Stimulated activated naive CD8-positive, alpha-beta T cell treated with anti-CD3 and anti-CD28 coated beads, Interleukin-15, amount 100 ng/mL, for 72 hours (primary cell): ENCODE data around the gene PROC.

Source experiments
- ATAC-seq: fragments of 150-1000 bp; cut with Tn5 transposase; 2 replicates; pipeline ENCODE4 v1.10.0; 2021; ENCODE audit warnings: mild to moderate bottlenecking, moderate library complexity
- DNase-seq, 2 donors: peaks; one replicate each; pipeline ENCODE4 v3.0.0; 2021 to 2022
- H3K27ac Mint-ChIP-seq, 2 donors: one replicate each; pipeline ENCODE4 v1.8.0; 2022; ENCODE audit warnings: mild to moderate bottlenecking in 2 of 2, mixed read lengths in 2 of 2, moderate library complexity in 2 of 2
- H3K27me3 Mint-ChIP-seq: one replicate; pipeline ENCODE4 v1.8.0; 2022; ENCODE audit warnings: mixed read lengths
- H3K4me1 Mint-ChIP-seq: one replicate; pipeline ENCODE4 v1.8.0; 2022; ENCODE audit warnings: mild to moderate bottlenecking, mixed read lengths
- H3K4me3 Mint-ChIP-seq, 2 donors: one replicate each; pipeline ENCODE4 v1.8.0; 2022; ENCODE audit warnings: mild to moderate bottlenecking in 2 of 2, mixed read lengths in 2 of 2, moderate library complexity in 1 of 2
- H3K9me3 Mint-ChIP-seq, 2 donors: one replicate each; pipeline ENCODE4 v1.8.0; 2022; ENCODE audit warnings: mixed read lengths in 2 of 2

PROC gene

GRCh38 chr2:127453013-127453391 lies 34.8 kb downstream of the PROC start:
- ATAC-seq: no peak
- DNase-seq: no peak
- no peaks in the 10 kb centered on the region for H3K9me3 Mint-ChIP-seq
- peak overlapping the region in 1 of 2 donors; percentile 8 for H3K27ac Mint-ChIP-seq
- peaks cover 8% of the 10 kb centered on the region for H3K4me1 Mint-ChIP-seq
- no peaks in the 10 kb centered on the region for H3K27me3 Mint-ChIP-seq
- no peak overlapping the region for H3K4me3 Mint-ChIP-seq

DNA sequence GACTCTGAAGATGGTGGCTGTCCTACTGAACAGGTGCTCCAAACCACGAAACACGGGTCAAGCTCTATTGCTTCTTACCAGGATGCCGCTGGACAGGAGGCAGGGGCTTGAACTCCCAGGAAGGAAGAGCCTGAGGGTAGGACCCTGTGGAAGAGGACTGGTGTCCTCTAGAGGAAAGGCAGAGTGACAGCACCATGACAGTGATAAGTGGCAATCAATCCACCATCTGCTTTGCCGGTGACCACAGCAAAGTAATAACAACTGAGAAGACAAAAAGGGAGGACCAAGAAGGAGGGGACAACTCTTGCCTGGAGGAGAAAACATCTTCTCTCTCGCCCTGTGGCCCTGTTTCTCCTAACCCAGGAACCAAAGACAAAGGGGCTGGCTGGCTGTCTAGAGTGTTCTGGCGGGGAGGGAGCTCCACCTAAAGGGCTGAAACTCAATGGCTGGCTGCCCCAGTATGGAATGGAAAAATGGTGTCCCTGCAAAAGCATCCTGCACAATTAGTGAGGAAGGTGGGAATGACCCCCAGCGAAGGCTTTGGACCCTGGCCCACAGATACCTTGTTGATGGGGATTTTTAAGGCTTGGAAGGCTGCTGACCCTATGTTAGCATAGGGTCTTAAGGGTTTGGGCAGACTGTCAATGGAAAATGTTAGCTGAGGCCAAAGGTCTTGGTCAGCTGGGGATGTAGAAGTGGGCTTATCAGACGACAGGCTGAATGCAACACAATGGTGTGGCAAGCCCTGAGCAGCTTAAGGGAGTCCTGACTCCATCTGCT lies 35.4 kb downstream of the PROC start:
- DNase-seq: no peak

DNA sequence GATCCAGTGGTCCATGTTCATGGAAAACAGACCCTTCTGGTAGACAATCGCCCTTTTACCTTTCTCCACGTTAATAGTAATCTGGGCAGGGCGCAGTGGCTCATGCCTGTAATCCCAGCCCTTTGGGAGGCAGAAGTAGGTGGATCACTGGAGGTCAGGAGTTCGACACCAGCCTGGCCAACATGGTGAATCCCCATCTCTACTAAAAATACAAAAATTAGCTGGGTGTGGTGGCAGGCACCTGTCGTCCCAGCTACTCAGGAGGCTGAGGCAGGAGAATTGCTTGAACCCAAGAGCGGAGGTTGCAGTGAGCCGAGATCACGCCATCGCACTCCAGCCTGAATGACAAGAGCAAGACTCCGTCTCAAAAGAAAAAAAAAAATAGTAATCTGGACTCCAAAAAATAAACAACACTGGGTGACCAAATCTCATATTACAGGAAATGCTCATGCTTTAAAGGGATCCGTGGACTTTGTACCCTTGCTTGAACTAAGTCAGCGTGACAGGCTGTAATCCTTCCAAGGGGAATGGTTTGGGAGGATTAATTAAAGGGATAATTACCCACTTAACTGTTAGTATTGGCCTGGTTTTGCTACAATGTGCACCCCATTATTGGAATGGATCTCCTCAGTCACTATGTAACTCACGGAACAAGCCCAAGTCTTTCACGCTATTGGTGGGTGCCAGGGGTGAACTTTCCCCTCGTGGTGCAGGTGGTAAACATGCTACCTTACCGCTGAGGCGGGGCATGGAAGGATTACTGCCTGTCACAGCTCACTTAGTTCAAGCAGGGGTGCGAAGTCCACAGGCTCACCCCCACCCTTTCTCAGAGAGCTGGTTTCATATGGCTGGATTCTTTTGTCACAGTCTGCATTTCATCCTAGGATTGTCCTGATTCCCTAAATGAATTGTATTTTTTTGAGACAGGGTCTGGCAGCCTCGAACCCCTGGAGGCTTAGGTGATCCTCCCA lies 36.7 kb downstream of the PROC start:
- H3K4me3 Mint-ChIP-seq: no peak overlapping the region
- no peak for DNase-seq
- no peaks in the 10 kb centered on the region for H3K9me3 Mint-ChIP-seq
- H3K27ac Mint-ChIP-seq: no peak overlapping the region
- peaks cover 13% of the 10 kb centered on the region for H3K4me1 Mint-ChIP-seq
- ATAC-seq: no peak
- H3K27me3 Mint-ChIP-seq: no peaks in the 10 kb centered on the region

More for the DNA sequence above, 35.4 kb downstream of the PROC start:
- H3K4me3 Mint-ChIP-seq: no peak overlapping the region
- peaks cover 13% of the 10 kb centered on the region for H3K4me1 Mint-ChIP-seq
- H3K27ac Mint-ChIP-seq: no peak overlapping the region
- no peaks in the 10 kb centered on the region for H3K9me3 Mint-ChIP-seq
- no peaks in the 10 kb centered on the region for H3K27me3 Mint-ChIP-seq
- no peak for ATAC-seq

DNA sequence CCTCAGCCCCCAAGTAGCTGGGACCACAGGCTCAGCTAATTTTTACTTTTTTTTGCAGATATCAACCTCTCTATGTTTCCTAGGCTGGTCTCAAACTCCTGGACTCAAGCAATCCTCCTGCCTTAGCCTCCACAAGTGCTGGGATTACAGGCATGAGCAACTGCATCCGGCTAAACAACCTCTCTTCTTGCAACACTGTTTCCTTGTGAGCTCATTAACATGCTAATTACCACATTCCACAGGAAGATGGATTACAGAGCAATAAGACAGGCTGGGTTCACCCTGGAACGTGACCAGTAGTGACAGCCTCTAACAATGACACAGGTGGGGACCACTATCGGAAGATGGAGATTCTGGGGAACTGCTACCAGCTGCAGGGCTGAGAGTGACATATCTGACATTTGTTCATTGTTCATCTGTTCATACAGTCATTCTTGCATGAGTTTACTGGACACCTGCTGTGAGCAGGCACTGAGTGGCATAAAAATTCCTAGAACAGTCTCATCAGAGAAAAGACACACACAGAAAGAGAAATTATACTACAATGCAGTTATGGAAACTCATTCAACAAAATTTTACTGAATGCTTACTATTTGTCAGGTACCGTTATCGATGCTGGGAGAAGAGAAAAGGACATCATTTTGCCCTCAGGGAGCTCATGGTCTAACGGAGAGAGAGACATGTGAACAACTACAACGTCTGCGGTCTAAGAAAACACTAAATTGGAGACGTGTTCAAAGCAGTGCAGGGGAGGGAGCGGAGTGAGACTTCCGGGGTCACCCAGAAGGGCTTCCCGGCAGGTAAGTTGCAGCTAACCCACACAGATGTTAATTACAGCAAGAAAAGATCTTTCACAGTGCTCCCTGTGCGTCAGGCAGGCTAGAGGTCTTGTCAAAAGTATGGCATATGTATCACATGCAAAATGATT lies 37.6 kb downstream of the PROC start:
- no peak overlapping the region for H3K27ac Mint-ChIP-seq
- DNase-seq (no peak), ATAC-seq (no peak)
- H3K4me1 Mint-ChIP-seq: peaks cover 13% of the 10 kb centered on the region
- H3K27me3 Mint-ChIP-seq: no peaks in the 10 kb centered on the region
- H3K9me3 Mint-ChIP-seq: no peaks in the 10 kb centered on the region
- no peak overlapping the region for H3K4me3 Mint-ChIP-seq

- Mint-ChIP-seq H3K27me3 (no peaks in the 10 kb centered on the region), H3K9me3 (no peaks in the 10 kb centered on the region), H3K4me1 (peaks cover 13% of the 10 kb centered on the region), H3K27ac (no peak overlapping the region), H3K4me3 (no peak overlapping the region)
- DNase-seq (no peak), ATAC-seq (no peak)
These were observed 38.7 kb downstream of the PROC start for GRCh38 chr2:127456960-127457359.

- Mint-ChIP-seq H3K4me1 (peaks cover 29% of the 10 kb centered on the region), H3K27me3 (no peaks in the 10 kb centered on the region), H3K9me3 (no peaks in the 10 kb centered on the region), H3K4me3 (no peak overlapping the region), H3K27ac (no peak overlapping the region)
- DNase-seq: no peak
- ATAC-seq: no peak
These were observed 44.2 kb downstream of the PROC start for GRCh38 chr2:127462461-127462860.

DNA sequence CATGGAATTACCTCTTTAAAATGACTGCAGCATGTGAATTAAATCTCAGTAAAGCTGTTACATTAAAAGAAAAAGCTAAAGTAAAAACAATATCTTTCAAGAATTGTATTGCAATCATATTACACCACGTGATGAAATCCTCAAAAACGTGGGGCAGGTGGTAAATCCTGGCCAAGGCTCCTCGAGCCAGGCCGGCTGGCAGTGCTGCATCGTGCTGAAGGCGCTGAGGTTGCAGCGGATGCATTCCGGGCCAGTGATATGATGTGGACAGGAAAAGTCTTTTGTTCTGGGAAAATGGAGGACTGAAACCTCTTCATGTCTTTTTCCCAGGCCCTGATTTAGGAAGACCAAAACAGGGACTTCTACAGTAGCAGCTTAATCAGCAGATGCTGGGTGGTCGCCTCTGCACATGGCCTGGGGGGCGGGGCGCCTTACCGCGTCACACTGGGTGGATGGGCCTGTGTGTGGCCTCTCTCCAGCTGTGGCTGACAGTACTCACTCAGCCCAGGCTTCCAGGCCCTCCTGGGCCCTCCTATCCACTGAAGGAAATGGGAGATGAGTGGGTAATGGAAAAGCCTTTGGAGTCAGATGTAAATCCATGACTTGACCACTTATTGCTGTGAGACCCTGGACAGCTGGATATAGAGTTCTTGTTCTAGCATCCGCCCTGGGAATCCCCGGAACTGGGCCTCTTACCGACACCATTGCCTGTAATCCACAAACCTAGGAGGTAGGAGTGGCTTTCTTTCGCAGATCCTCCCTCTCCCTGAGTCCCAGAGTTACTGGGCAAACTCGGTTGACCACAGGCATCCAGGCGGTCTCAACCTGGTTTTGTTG lies 45.1 kb downstream of the PROC start:
- no peak for ATAC-seq
- H3K4me3 Mint-ChIP-seq: no peak overlapping the region
- H3K27ac Mint-ChIP-seq: no peak overlapping the region
- no peaks in the 10 kb centered on the region for H3K27me3 Mint-ChIP-seq
- peaks cover 20% of the 10 kb centered on the region for H3K4me1 Mint-ChIP-seq
- no peaks in the 10 kb centered on the region for H3K9me3 Mint-ChIP-seq
- no peak for DNase-seq

DNA sequence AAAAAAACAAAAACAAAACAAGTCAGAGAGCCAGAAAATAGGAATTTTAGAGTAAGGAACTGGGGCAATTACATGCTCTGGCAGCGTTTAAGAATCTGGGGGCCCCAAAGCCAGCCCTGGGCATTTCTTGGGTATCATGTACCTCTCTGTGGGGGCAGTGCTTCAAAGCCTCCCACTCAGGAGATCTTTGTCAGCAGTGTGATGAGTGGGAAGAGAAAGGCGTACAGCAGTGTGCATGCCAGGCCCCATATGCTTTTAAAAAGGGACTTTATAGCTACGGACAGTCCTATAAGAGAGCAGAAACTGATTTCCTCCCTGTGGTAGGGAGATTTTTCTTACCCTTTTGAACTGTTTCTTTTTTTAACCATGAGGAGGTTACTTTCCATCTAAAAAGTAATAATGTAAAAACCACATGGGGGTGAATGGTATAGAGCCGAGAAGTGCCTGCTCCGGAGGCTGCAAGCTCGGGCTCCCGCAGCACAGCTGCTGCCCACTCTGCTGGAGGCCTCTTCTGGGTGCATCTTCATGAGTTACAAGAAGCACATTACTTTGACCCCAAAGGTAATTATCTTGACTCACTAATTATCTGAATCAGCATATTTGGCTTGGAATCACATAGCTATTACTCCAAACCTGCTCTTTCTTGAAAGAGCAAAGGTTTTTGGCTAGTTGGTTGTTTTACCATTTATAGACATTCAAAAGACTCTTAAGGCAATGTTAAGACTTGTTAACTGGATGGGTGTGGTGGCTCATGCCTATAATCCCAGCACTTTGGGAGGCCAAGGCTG lies 46.4 kb downstream of the PROC start:
- H3K4me1 Mint-ChIP-seq: peaks cover 19% of the 10 kb centered on the region
- no peak for DNase-seq
- no peak overlapping the region for H3K4me3 Mint-ChIP-seq

GRCh38 chr2:127465258-127465657 lies 47.0 kb downstream of the PROC start:
- Mint-ChIP-seq H3K4me3 (no peak overlapping the region), H3K4me1 (peaks cover 19% of the 10 kb centered on the region), H3K9me3 (no peaks in the 10 kb centered on the region), H3K27ac (peak overlapping the region in 1 of 2 donors; percentile 77), H3K27me3 (no peaks in the 10 kb centered on the region)
- ATAC-seq (no peak), DNase-seq (no peak)

More for the DNA sequence above, 46.4 kb downstream of the PROC start:
- H3K27ac Mint-ChIP-seq: peak overlapping the region in 1 of 2 donors; percentile 7
- no peaks in the 10 kb centered on the region for H3K27me3 Mint-ChIP-seq
- peak; percentile 54 for ATAC-seq
- no peaks in the 10 kb centered on the region for H3K9me3 Mint-ChIP-seq

DNA sequence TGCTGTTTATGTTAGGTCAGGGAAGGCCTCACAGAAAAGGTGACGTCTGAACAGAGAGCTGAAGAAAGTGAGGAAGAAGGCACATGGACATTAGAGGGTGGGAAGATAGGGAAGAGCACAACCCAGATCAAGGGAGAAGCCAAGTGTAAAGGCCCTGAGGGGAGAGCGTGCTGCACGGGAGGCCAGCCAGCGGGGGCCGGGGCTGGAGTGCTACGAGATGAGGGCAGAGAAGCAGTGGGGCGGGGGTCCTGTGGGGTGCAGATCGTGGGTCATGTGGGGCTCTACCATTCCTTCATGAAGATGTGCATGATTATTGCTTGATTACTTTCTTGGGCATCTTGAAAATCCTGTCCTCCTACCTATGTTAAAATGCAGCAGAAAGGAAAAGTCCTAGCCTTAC lies 50.8 kb downstream of the PROC start:
- H3K4me1 Mint-ChIP-seq: peaks cover 17% of the 10 kb centered on the region

DNA sequence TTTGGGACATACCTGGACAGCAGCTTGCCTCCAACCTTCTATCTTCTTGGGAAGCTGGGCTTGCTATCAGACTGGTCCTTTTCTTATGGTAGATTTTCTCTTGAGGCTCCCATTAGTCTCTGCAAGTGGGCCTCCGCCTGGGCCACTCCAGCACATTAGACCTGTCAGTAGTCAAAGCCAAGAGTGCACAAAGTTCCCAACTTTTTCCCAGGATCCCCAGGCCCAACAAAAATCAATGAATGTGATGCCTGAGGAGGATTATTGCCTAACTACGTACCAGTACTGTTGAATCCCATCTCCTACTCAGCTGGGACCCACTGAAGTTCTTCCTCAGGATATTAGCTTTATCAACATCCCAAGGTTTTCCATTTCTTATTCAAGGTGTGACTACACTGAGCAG lies 51.7 kb downstream of the PROC start:
- Mint-ChIP-seq H3K27ac (no peak overlapping the region), H3K4me1 (peaks cover 8% of the 10 kb centered on the region), H3K9me3 (peaks cover 0 to 2% of the 10 kb centered on the region in 2 donors), H3K4me3 (no peak overlapping the region), H3K27me3 (no peaks in the 10 kb centered on the region)
- DNase-seq (no peak), ATAC-seq (no peak)

More for the DNA sequence above, 50.8 kb downstream of the PROC start:
- no peaks in the 10 kb centered on the region for H3K27me3 Mint-ChIP-seq
- ATAC-seq (no peak), DNase-seq (no peak)
- no peak overlapping the region for H3K4me3 Mint-ChIP-seq
- peak overlapping the region in 1 of 2 donors; percentile 5 for H3K27ac Mint-ChIP-seq
- H3K9me3 Mint-ChIP-seq: no peaks in the 10 kb centered on the region

GRCh38 chr2:127471286-127471988 lies 53.2 kb downstream of the PROC start:
- no peaks in the 10 kb centered on the region for H3K4me1 Mint-ChIP-seq
- DNase-seq (no peak), ATAC-seq (no peak)
- peak overlapping the region in 1 of 2 donors; percentile 45 for H3K27ac Mint-ChIP-seq
- peaks cover 7 to 15% of the 10 kb centered on the region in 2 donors for H3K9me3 Mint-ChIP-seq
- H3K27me3 Mint-ChIP-seq: no peaks in the 10 kb centered on the region
- H3K4me3 Mint-ChIP-seq: no peak overlapping the region

DNA sequence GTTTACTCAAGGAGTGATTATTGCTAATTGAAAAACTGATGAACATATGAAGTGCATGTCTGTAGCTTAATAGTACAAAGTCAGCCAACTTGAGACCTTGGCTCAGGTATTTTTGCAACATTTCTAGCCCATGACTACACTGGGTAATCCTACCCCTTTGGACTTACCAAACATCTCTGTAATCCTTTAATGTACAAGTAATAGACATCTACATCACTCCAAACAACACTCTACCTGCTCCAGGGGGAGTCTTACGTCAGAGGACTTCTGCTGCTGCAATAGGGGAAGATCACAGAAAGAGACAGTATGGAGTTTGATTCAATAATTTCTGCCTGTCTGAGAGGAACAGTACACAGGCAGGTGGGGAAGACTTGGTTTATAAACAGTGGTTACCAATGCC lies 54.0 kb downstream of the PROC start:
- DNase-seq: no peak

More for the DNA sequence above, 54.0 kb downstream of the PROC start:
- Mint-ChIP-seq H3K9me3 (peaks cover 7 to 15% of the 10 kb centered on the region in 2 donors), H3K27me3 (no peaks in the 10 kb centered on the region), H3K4me1 (no peaks in the 10 kb centered on the region), H3K27ac (no peak overlapping the region), H3K4me3 (no peak overlapping the region)
- no peak for ATAC-seq
